Medulla oblongata (tissue), 1 donor: ENCODE data around the gene CHRNA5.
A peak's percentile ranks its signal among the peaks of the same experiment; 100 is the strongest.
"Not testable (repeated sequence)": the region's sequence is repeated elsewhere in the genome, so short reads cannot be mapped to it uniquely, and the experiment has no call there.

Experiments
- DNase-seq: peaks from one replicate; pipeline ENCODE4 v3.0.0-alpha.2; 2015; ENCODE audit errors: extremely low spot score

CHRNA5 gene

DNA sequence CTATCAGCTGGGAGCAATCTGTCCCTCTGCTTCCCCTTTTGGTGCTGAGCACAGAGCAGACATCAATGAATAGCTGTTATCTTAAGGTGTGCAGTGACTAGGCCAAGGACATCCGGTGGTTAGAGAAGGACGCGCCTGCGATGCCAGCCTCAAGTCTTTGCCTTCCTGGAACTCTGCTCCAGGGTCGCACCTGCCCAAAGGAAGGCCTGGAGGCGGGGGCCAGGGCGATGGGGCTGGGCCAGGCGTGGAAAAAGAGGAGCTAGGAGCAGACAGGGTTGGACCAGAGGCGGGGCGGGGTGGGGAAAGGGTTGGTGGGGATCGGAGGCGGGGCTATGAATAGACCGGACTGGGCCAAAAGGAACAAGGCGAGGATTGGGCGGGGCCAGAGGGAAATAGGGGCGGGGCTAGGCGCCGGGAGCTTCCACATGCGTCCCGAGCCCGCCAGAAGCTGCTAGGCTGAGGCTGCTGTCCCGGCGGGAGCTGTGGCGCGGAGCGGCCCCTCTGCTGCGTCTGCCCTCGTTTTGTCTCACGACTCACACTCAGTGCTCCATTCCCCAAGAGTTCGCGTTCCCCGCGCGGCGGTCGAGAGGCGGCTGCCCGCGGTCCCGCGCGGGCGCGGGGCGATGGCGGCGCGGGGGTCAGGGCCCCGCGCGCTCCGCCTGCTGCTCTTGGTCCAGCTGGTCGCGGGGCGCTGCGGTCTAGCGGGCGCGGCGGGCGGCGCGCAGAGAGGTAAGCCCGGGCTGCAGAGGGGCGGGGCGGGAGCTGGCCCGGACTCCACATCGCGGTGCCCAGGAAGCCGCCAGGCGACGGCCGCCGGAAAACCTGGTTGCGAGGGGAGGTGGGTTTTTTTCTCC, at the start of gene CHRNA5:
TSS of gene CHRNA5 (plus strand) at position 424 of the 854 bp plus-strand sequence. CDS start at position 624, 200 bp downstream.
- DNase-seq: no peak

DNA sequence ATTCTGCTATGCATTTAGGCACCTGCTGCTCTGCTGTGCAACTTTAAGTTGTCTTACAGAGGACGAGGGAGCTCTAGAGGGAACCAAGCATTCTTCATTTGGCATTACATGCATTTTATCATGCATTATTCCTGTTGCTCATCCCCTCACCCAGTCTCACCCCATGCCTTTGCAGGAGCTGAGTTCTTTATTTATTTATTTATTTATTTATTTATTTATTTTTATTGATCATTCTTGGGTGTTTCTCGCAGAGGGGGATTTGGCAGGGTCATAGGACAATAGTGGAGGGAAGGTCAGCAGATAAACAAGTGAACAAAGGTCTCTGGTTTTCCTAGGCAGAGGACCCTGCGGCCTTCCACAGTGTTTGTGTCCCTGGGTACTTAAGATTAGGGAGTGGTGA, 45.3 kb upstream of the CHRNA5 start:
- not testable (repeated sequence) for DNase-seq

DNA sequence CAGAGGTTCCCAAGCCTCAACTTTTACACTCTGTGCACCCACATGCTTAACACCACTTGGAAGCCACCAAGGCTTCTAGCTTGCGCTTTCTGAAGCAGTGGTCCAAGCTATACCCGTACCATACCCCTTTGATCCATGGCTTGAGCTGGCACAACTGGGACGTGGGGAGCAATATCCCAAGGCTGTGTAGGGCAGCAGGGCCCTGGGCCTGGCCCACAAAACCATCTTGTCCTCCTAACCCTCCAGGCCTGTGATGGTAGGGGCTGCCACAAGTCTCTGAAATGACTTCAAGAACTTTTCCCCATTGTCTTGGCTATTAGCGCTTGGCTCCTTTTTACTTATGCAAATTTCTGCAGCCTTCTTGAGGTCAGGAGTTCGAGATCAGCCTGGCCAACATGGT, 41.1 kb upstream of the CHRNA5 start:
- DNase-seq: no peak

DNA sequence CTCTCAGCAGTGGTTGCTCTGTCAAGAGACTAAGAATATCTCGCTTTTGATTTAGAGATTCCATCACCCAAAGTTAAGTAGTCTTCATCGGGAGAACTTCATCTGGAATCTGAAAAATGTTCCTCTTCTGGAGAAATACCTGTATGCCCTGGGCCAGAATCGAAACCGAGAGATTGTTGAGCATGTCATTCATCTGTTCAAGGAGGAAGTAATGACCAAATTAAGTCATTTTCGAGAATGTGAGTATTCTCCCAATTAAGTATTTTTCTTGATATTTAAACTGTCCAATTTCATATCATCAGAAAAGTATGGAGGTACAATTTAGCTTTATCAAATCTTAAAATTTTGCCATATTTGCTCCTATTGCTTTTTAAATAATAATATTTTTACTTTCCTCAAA, 38.0 kb upstream of the CHRNA5 start:
- no peak for DNase-seq

DNA sequence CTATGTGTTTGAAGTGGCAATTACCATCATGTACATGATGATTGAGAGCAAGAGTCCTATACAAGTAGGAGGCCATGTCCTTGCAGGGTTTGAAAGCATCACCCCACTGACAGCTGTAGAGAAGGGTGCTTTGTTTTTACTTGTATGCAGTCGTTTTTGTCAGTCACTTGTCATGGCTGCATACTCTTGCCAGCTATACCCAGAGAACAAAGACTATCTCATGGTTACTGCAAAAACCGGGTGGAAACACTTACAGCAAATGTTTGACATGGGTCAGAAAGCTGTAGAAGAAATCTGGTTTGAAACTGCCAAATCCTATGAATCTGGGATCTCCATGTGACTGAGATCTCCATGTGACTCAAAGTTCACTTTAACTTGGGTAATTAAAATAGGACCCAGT, 32.0 kb upstream of the CHRNA5 start:
- peak; percentile 68 for DNase-seq

DNA sequence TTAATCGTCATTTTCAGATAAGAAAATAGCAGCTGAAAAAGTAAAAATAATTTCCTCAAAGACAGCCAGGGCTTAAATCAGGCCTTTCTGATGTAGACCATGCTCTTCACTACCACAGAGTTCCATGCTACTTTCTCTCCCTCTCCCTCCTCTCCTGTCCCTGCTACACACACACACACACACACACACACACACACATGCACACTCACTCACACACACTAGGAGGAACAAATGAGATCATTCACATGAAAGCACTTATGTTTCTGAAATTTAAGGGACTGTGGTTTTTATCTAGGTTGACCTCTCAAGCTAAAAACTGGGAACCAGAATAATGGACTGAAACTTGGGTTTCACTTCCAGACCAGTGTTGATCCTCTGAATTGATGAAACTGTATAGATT, 29.2 kb upstream of the CHRNA5 start:
- DNase-seq: no peak

DNA sequence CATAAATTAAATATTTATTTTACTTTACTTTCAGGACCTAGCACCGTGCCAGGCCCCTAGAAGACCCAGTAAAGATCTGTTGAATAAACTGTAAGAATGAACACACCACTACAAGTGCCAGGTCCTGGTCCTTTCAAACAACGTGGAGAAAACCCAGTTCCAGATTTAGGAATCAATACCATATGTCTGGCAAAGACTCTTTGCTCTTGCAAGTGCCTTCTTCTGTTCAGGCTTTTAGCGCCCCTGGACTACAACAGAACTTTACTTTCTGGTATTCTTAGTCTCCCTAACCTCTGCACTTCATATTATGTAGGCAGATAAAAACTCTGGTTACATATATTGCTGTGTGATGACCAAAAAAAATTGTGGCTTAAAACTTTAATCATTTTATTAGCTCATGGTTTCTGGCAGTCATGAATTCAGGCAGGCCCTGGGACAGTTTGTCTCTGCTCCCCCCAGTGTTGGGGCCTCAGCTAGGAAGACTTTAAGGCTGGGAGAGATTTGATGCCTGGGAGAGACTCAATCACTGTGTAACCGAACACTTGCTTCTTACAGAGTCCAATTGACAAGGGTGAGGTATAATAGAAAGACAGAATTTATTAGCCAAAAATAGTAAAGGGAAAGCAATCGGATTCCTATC, 27.9 kb upstream of the CHRNA5 start:
- no peak for DNase-seq

DNA sequence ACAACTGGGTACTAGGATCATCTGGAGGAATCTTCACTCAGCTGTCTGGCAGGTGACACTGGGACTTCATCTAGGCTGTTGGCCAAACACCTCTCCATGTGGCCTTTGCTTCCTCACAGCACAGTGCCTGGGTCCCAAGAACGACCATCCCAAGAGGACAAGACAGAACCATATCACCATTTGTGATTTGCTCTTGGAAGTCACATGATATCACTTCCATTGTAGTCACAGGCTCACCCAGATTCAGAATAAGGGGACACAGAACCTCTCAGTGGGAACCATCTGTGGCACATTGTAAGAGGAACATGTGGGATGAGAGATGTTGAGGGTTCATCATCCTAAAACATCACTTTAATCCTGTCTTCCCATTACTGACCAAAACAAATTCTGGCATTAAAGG, 27.0 kb upstream of the CHRNA5 start:
- no peak for DNase-seq

DNA sequence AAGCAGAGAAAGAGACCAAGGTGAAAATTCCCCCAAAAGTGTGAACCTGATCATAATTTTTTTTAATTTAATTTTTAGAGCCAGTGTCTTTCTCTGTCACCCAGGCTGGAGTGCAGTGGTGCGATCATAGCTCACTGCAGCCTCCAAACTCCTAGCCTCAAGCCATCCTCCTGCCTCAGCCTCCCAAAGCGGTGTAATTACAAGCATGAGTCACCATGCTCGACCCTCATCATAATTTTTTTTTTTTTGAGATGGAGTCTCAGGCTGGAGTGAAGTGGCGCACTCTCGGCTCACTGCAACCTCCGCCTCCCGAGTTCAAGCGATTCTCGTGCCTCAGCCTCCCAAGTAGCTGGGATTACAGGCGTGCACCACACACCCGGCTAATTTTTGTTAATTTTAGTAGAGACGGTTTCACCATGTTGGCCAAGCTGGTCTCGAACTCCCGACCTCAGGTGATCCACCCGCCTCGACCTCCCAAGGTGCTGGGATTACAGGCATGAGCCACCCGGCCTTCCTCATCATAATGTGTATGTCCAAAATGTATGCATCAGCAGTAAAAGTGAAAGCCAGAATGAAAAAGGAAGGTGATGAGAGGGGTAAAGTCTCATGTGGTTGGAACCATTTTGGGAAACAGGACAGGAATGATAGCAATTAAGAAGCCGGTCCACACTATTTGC, 25.7 kb upstream of the CHRNA5 start:
- not testable (repeated sequence) for DNase-seq

DNA sequence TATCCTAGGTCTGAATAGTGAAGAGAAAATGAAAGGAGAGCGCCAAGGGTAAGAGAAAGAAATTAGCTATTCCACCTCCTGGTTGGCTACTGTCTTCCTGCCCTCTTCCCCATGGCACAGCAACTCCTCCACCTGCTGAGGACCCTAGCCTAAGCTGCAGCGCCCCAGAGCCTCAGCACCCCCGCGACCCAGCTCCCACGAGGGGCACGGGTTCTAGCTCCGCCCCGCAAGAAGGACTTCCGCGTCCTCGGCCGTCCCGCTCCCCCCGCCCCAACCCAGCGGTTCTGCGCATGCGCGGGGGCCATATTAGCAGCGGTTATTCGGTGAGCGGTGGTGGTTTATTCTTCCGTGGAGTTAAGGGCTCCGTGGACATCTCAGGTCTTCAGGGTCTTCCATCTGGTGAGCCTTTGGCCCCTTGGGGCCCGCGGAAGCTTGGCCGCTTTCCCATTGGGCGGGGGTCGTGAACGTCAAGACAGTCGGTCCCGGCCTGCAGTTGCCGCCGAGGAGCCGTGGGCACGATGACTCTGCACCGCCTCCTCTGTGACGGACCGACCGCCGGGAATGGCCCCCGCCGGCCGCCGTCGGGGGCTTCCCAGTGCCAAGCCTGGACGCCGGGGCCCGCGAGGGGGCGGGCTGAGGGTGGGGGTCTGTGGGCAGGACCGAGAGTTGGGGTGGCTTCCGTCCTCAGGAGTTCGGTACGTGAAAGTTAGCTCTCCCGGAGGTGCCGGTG, 25.0 kb upstream of the CHRNA5 start, which contains the start of gene PSMA4:
TSS of gene PSMA4 (plus strand) at position 304 of the 730 bp plus-strand sequence. CDS start 1,484 bp downstream, outside the sequence.
- peak; percentile 94 for DNase-seq

DNA sequence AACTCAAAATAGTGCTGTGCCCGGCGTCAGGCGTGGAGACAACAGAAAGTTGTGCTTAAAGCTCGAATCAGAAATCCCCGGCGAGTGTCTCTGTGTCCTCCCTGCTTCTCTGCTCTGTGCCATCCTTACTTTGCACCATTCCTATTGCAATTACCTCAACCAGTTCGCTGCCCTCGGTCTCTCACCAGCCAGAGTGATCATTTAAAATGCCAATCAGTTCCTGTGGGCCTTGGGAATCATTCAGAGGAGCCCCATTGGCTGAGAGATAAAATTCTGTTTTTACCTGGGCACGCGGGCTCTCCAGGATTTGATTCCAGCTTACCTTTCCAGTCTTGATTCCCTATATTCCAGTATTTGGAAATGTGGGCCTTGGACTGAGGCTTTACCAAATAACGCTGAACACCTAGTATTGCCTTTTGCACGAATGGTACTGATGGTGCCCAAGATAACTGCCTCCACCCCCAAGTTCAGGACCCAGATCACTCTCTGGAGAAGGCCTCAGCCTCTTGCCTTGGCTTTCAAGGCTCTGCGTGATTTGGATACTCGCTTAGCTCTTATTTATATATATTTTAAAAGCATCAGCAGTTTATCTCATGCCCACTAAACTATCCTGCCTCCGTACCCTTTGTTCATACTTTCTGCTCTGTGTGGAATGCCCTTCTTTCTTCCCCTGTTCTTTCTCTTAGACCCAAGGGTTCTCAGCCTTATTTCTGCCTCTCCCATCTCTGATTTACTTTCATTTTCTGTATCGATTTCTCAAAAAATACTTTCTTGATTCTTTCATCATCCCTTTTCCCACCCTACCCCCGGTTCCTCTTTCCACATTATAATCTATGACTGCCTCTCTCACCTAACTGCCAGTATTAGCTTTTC, 24.2 kb upstream of the CHRNA5 start:
- peak; percentile 13 for DNase-seq

DNA sequence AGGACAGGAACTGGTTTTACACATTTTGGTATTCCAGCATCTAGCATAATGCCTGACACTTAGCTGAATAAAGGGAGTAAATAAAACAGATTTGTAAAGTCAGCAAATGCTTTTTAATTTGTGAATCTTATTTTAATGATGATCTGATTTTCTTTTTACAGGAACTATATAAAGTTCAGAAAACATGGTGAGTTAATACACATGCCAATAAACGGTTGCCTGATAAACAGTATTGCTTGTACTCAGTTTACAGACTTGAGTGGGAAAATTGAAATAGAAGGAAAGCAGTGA, 23.6 kb upstream of the CHRNA5 start:
- no peak for DNase-seq

DNA sequence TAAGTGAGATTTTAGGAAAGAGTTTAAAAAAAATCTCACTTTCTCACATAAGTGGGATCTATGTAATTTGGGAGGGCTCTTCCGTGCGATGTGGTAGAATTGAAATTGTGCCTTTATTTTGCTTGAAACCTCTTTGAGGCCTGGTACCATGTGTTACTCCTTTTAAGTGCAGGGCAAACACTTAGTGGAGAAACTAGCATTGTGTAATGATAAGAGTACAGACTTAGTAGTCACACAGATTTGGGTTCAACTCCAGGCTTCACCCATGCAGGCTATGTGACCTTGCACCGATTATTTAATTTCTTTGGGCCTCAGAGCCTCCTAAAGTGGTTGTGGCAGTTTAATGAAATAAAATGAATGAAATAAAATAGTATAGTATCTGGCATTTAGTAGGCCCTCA, 22.7 kb upstream of the CHRNA5 start:
- DNase-seq: no peak

DNA sequence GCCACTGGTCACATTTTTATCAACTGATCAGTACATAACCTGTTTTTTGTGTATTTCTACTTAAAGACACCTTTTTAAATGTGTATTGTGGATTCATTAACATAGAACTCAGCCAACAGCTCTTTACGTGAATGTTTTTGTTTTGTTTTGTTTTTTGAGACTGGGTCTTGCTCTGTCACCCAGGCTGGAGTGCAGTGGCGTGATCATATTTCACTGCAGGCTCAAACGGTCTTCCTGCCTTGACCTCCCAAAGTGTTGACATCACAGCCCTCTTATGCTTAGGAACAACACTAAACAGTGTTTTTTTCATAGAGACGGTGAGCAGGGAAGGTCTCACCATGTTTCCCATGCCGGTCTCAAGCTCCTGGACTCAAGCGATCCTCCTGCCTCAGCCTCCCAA, 15.1 kb upstream of the CHRNA5 start:
- no peak for DNase-seq

DNA sequence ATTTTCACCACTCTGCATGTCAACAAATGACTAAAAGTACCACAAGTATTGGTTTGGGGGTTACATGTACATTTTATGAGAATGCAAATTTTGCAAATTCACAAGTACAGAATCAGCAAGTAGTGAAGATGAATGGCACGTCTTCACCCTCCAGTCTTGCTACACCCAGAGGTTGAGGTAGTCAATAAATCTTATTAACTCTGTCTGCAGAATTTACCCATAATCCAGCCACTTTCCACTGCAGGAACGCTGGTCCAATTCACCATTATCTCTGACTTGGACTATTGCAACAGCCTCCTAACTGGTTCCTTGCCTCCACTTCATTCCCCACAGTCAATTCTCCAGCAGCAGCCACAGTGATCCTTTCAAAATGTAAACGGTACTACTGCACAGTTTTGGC, 14.5 kb upstream of the CHRNA5 start:
- DNase-seq: no peak

DNA sequence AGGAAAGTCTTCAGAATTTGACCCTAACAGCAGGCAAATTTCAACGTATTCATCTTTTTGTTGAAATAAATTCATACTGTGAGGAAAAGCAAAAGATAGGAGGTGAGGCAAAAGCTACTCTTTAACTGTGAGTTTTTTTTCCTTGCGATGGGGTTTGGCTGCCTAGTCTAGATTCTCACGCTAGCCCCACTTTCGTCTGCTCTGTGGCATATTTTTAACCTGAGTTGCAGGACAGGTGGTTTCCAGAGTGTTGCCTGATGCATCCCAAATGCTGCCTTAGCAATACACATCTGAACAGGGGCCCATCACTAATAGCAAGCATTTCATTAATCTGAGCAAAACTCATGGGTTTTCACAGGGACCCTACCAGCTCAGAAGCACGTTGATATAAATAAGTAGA, 13.4 kb upstream of the CHRNA5 start:
- no peak for DNase-seq

DNA sequence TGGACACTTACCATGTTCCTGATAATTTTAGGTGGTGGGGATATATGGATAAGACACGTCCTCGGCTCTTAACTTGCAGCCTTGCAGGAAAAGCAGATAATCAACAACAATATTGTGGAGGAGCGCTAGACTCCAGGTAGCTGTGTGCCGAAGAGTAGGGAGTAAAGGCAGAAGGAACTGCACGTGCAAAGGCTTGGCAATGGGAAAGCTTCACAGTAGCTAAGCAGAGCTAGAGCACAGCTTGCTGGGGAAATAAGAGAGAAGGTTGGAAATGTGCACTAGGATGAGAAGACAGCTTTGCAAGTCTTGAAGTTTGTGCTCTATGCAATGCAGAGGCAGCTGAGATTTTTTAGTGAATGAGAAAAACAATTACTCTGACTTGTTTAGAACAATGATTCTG, 12.7 kb upstream of the CHRNA5 start:
- no peak for DNase-seq

DNA sequence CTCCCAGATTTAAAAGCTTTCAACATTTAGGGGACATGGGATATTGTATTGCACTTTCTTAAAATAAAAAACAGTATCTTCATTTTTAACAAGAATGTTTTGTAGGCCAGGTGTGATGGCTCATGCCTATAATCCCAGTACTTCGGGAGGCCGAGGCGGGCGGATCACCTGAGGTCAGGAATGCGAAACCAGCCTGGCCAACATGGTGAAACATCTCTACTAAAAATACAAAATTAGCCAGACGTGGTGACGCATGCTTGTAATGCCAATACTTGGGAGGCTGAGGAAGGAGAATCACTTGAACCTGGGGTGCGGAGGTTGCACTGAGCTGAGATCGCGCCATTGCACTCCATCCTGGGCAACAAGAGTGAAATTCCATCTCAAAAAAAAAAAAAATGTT, 5.1 kb upstream of the CHRNA5 start:
- not testable (repeated sequence) for DNase-seq

DNA sequence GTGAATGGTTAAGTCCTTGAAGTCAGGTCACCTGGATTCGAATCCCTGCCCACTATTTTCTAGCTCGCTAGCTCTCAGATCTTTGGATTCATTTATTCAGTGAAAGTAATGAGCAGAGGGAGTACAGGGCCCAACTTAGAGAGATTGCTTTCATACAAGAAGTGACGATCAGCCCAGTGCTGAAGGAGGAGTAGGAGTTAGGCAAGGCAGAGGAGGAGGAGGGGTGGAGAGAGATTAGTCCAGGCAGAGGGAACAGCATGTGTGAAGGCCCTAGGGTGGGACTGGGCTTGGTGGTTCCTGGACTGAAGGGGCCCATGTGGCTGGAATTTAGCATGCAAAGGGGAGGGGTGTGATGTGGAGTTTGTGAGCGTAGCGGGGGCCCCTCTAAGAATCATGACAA, 3.8 kb upstream of the CHRNA5 start:
- DNase-seq: no peak

DNA sequence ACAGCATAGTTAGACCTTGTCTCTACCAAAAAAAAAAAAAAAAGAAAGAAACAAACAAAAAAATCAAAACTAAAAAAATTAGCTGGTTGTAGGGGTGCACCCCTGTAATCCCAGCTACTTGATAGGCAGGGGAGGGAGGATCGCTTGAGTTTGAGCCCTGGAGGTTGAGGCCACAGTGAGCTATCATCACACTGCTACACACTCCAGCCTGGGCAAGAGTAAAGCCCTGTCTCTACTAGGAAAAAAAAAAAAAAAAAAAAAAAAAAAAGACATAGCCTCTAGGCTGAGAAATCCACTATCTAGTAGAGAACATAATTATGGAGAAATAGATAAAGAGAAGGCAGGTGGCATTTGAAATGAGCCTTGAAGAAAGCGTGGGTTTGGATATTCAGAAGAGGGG, 2.2 kb upstream of the CHRNA5 start:
- no peak for DNase-seq

DNA sequence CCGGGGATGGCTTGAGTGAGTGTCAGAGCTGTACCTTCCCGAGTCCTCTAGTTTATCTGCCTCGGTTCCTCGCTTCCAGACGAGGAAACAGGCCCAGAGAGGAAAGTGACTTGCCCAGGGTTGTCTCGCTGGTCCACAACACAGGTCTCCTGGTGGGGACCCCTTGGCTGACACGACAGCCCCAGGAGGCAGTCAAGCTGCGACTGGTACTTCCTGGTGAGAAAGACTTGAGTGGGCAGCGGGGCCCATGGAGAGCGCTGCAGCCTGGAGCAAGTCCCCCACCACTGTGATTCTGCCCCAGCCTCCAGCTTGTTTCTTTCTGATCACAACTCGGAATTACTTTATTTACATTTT, 600 bp upstream of the CHRNA5 start:
- DNase-seq: no peak
